ENCODE measurements around the gene THBS3.

GRCh38 chr1:155177918-155178281 lies 29.8 kb downstream of the THBS3 start:
- TF ChIP-seq THAP7 (CRISPR knock-in tag; IDR thresholded peaks at IDR 0.05), result no peak
- no peak for TF ChIP-seq JUN (IDR thresholded peaks at IDR 0.05; ENCODE audit: borderline replicate concordance, low read depth, low read length)
- TF ChIP-seq JUN (CRISPR knock-in tag; IDR thresholded peaks at IDR 0.05; ENCODE audit: borderline replicate concordance), result no peak
- no peak for TF ChIP-seq EZH2 (IDR thresholded peaks at IDR 0.05; ENCODE audit: borderline replicate concordance, low read depth, low read length)
- TF ChIP-seq LARP7 (IDR thresholded peaks at IDR 0.05), result no peak
- no peak for TF ChIP-seq CTCF (IDR thresholded peaks at IDR 0.05 in 2 of 3, conservative IDR thresholded peaks at IDR 0.05 in 1 of 3; ENCODE audit: insufficient read depth in 2 of 3, low read depth in 1 of 3, low read length in 3 of 3)
